GM23338 (cell line): ENCODE results near the gene ZNF91. TPM values are rescaled to one million over a fixed set of nuclear protein-coding genes. Genes with fewer than 3 reads are reported as not detected.

Experiments
- ATAC-seq: fragments of 200-7000 bp; cut with Tn5 transposase; 3 replicates; pipeline ENCODE4 v1.9.1; 2020
- DNase-seq: peaks from one replicate; pipeline ENCODE4 v3.0.0-alpha.2; 2015; ENCODE audit warnings: low spot score
- H2AFZ ChIP-seq: fragments of 200-600 bp; sonication (generic); 2 replicates; pipeline ENCODE4 v1.8.0; 2016; ENCODE audit warnings: antibody characterized with exemption, mild to moderate bottlenecking, moderate library complexity
- H3F3A ChIP-seq: fragments of 200-600 bp; sonication (generic); replicated peaks from 2 replicates; pipeline ENCODE4 v1.8.0; 2017; ENCODE audit warnings: antibody characterized with exemption, mixed run types, low read depth
- H3K27ac ChIP-seq: fragments of 200-600 bp; sonication (generic); 2 replicates; pipeline ENCODE4 v1.6.1; 2016; ENCODE audit warnings: low read depth
- H3K27me3 ChIP-seq: fragments of 200-600 bp; sonication (generic); 2 replicates; pipeline ENCODE4 v1.8.0; 2016; ENCODE audit warnings: mild to moderate bottlenecking, mixed run types, moderate library complexity; ENCODE audit not compliant: insufficient read depth
- H3K36me3 ChIP-seq: fragments of 200-600 bp; sonication (generic); 2 replicates; pipeline ENCODE4 v1.8.0; 2016; ENCODE audit warnings: mild to moderate bottlenecking; ENCODE audit not compliant: insufficient read depth
- H3K4me1 ChIP-seq: fragments of 200-600 bp; sonication (generic); 2 replicates; pipeline ENCODE4 v1.8.0; 2016; ENCODE audit warnings: mild to moderate bottlenecking, moderate library complexity; ENCODE audit not compliant: insufficient read depth
- H3K4me2 ChIP-seq: fragments of 200-600 bp; sonication (generic); 2 replicates; pipeline ENCODE4 v1.7.1; 2017; ENCODE audit warnings: mixed run types
- H3K4me3 ChIP-seq: fragments of 200-600 bp; sonication (generic); 2 replicates; pipeline ENCODE4 v1.6.1; 2016; ENCODE audit warnings: mixed run types
- H3K79me2 ChIP-seq: fragments of 200-600 bp; sonication (generic); replicated peaks from 2 replicates; pipeline ENCODE4 v1.8.0; 2017; ENCODE audit warnings: mild to moderate bottlenecking; ENCODE audit not compliant: insufficient read depth
- H3K9me2 ChIP-seq: fragments of 200-600 bp; sonication (generic); 2 replicates; pipeline ENCODE4 v1.8.0; 2017; ENCODE audit not compliant: insufficient read depth
- H4K20me1 ChIP-seq: fragments of 200-600 bp; sonication (generic); replicated peaks from 2 replicates; pipeline ENCODE4 v1.8.0; 2017; ENCODE audit warnings: mild to moderate bottlenecking; ENCODE audit not compliant: insufficient read depth
- H3K27ac Mint-ChIP-seq: 2 replicates; pipeline ENCODE4 v1.8.0; 2020; ENCODE audit warnings: inconsistent platforms, mild to moderate bottlenecking, moderate library complexity, mixed read lengths
- H3K27me3 Mint-ChIP-seq: 3 replicates; pipeline ENCODE4 v1.8.0; 2022; ENCODE audit warnings: low read depth, mild to moderate bottlenecking, moderate library complexity, mixed read lengths, inconsistent platforms; ENCODE audit not compliant: insufficient read depth, poor library complexity
- H3K36me3 Mint-ChIP-seq: 3 replicates; pipeline ENCODE4 v1.8.0; 2021; ENCODE audit warnings: low read depth, mild to moderate bottlenecking, inconsistent platforms, moderate library complexity, mixed read lengths
- H3K4me1 Mint-ChIP-seq: 3 replicates; pipeline ENCODE4 v1.8.0; 2020; ENCODE audit warnings: mild to moderate bottlenecking, inconsistent platforms, mixed read lengths
- H3K4me3 Mint-ChIP-seq: 3 replicates; pipeline ENCODE4 v1.8.0; 2021; ENCODE audit warnings: moderate library complexity, mild to moderate bottlenecking, inconsistent platforms, mixed read lengths
- H3K9me3 Mint-ChIP-seq: 3 replicates; pipeline ENCODE4 v1.8.0; 2020; ENCODE audit warnings: moderate library complexity, mild to moderate bottlenecking, inconsistent platforms, mixed read lengths
- CREB1 ChIP-seq: fragments of 250-450 bp; sonication (Bioruptor Pico); IDR thresholded peaks from 2 replicates; pipeline ENCODE4 v1.5.0; 2020; ENCODE audit warnings: low read depth, mild to moderate bottlenecking, moderate library complexity
- EZH2 ChIP-seq: fragments of 200-600 bp; sonication (generic); IDR thresholded peaks from one replicate; pipeline ENCODE4 v1.8.0; 2017; ENCODE audit warnings: antibody characterized with exemption, mild to moderate bottlenecking, low read depth; ENCODE audit not compliant: unreplicated experiment
- EZH2phosphoT487 ChIP-seq: fragments of 200-600 bp; sonication (generic); IDR thresholded peaks from one replicate; pipeline ENCODE4 v1.8.1; 2018; ENCODE audit warnings: antibody characterized with exemption; ENCODE audit not compliant: unreplicated experiment
- NANOG ChIP-seq: IDR thresholded peaks from 2 replicates; pipeline ENCODE4 v1.6.1; 2016; ENCODE audit warnings: antibody characterized with exemption, borderline replicate concordance
- POLR2AphosphoS5 ChIP-seq: IDR thresholded peaks from 2 replicates; pipeline ENCODE4 v1.6.1; 2016; ENCODE audit warnings: antibody characterized with exemption, low read depth
- REST ChIP-seq: IDR thresholded peaks from one replicate; pipeline ENCODE4 v1.6.1; 2018; ENCODE audit warnings: antibody characterized with exemption; ENCODE audit not compliant: unreplicated experiment
- STAT1 ChIP-seq: IDR thresholded peaks from one replicate; pipeline ENCODE4 v1.6.1; 2016; ENCODE audit warnings: antibody characterized with exemption; ENCODE audit not compliant: unreplicated experiment
- ZNF114 ChIP-seq: fragments of 250-450 bp; sonication (Bioruptor Pico); IDR thresholded peaks from 2 replicates; pipeline ENCODE4 v1.5.0; 2020; ENCODE audit warnings: mild to moderate bottlenecking, moderate library complexity
- polyA plus RNA-seq: library from polyadenylated mRNA; unstranded; fragments of >200 nt; fragmentation: Nextera tagmentation; extraction: Ambion mirVana; gene quantifications from 2 replicates; pipeline ENCODE4 v1.2.1, GENCODE V29; 2016
- total RNA-seq: library from RNA; depleted of rRNA; stranded (reverse); fragments of >200 nt; shearing (Covaris generic); gene quantifications from 2 replicates; pipeline ENCODE4 v1.2.3, GENCODE V29; 2014
- TF ChIP-seq, protein P1 (sequence below), 2 experiments: fragments of 200-600 bp in 1 of 2; sonication (generic) in 1 of 2; conservative IDR thresholded peaks; 2 replicates each; pipeline versions ENCODE4 v1.5.1 to v1.6.1; 2016 to 2017; ENCODE audit warnings: antibody characterized with exemption in 2 of 2, low read depth in 2 of 2, mild to moderate bottlenecking in 2 of 2, moderate library complexity in 1 of 2
- TF ChIP-seq, protein P2 (sequence below): fragments of 250-450 bp; sonication (Bioruptor Pico); IDR thresholded peaks from 2 replicates; pipeline ENCODE4 v1.5.0; 2020; ENCODE audit warnings: mild to moderate bottlenecking, moderate library complexity

The ZNF91 gene
- total and polyA plus RNA-seq, 2 experiments from 2014 or later: 23.5 to 51.6 TPM

DNA sequence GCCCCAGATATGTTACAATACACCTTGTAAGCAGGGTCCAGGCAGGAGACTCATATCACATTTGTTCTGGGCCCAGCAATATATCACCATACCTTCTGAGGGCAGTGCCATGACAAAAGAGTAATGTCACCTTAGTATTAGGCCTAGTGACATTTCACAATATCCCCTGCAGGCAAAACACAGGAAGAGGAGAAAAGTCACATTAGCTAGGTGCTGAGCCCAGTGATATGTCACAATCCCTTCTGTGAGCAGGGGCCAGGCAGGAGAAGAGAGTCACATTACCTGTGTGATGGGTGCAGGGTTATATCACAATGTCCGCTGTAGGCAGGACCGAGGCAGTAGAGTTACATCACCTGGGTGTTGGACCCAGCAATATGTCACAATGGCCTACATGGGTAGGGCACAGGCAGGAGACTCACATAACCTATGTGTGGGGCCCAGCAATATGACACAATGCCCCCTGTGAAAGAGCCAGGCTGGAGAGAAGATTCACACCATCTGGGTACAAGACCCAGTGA lies 12.4 kb upstream of the ZNF91 start:
- TF ChIP-seq NANOG (no peak), ZNF114 (CRISPR knock-in tag) (no peak), EZH2 (no peak)
- TF ChIP-seq, protein P1, sequence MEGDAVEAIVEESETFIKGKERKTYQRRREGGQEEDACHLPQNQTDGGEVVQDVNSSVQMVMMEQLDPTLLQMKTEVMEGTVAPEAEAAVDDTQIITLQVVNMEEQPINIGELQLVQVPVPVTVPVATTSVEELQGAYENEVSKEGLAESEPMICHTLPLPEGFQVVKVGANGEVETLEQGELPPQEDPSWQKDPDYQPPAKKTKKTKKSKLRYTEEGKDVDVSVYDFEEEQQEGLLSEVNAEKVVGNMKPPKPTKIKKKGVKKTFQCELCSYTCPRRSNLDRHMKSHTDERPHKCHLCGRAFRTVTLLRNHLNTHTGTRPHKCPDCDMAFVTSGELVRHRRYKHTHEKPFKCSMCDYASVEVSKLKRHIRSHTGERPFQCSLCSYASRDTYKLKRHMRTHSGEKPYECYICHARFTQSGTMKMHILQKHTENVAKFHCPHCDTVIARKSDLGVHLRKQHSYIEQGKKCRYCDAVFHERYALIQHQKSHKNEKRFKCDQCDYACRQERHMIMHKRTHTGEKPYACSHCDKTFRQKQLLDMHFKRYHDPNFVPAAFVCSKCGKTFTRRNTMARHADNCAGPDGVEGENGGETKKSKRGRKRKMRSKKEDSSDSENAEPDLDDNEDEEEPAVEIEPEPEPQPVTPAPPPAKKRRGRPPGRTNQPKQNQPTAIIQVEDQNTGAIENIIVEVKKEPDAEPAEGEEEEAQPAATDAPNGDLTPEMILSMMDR (conservative IDR thresholded peaks at IDR 0.05; ENCODE audit: low read depth in 2 of 2): no peak
- H3K4me3 ChIP-seq: no peak overlapping the region
- peaks cover 14% of the 10 kb centered on the region for H3K36me3 ChIP-seq
- H3K27ac Mint-ChIP-seq: no peak overlapping the region
- peaks cover 62% of the 10 kb centered on the region for H3K79me2 ChIP-seq
- no peaks in the 10 kb centered on the region for H3K4me1 ChIP-seq
- H3K4me2 ChIP-seq: no peak overlapping the region
- no peak overlapping the region for H2AFZ ChIP-seq
- H3K27me3 Mint-ChIP-seq: peaks cover 3% of the 10 kb centered on the region
- peaks cover 7% of the 10 kb centered on the region for H4K20me1 ChIP-seq
- no peaks in the 10 kb centered on the region for H3K27me3 ChIP-seq
- ATAC-seq: no peak
- DNase-seq: no peak
- H3K9me2 ChIP-seq: no peaks in the 10 kb centered on the region
- peaks cover 3% of the 10 kb centered on the region; the same call in 2 of the 3 replicates for H3K4me1 Mint-ChIP-seq
- H3F3A ChIP-seq: no peaks in the 10 kb centered on the region
- H3K4me3 Mint-ChIP-seq: no peak overlapping the region
- peaks cover 39% of the 10 kb centered on the region for H3K36me3 Mint-ChIP-seq
- no peaks in the 10 kb centered on the region; the same call in 2 of the 3 replicates for H3K9me3 Mint-ChIP-seq
- H3K27ac ChIP-seq: no peak overlapping the region

GRCh38 chr19:23406721-23407120 lies 11.4 kb upstream of the ZNF91 start:
- no peak overlapping the region for H3K4me3 Mint-ChIP-seq
- DNase-seq (no peak), ATAC-seq (no peak)
- Histone ChIP-seq H4K20me1 (peaks cover 7% of the 10 kb centered on the region), H3K9me2 (no peaks in the 10 kb centered on the region), H3K4me1 (no peaks in the 10 kb centered on the region), H3K27ac (no peak overlapping the region), H3K36me3 (peaks cover 22% of the 10 kb centered on the region), H3K4me2 (no peak overlapping the region), H3K27me3 (no peaks in the 10 kb centered on the region), H2AFZ (no peak overlapping the region), H3F3A (no peaks in the 10 kb centered on the region), H3K4me3 (no peak overlapping the region), H3K79me2 (peaks cover 52% of the 10 kb centered on the region)
- H3K36me3 Mint-ChIP-seq: peaks cover 47% of the 10 kb centered on the region
- peaks cover 3% of the 10 kb centered on the region; the same call in 2 of the 3 replicates for H3K4me1 Mint-ChIP-seq
- peaks cover 3% of the 10 kb centered on the region for H3K27me3 Mint-ChIP-seq
- no peak overlapping the region for H3K27ac Mint-ChIP-seq
- H3K9me3 Mint-ChIP-seq: no peaks in the 10 kb centered on the region; the same call in 2 of the 3 replicates
- TF ChIP-seq EZH2phosphoT487 (no peak), ZNF114 (CRISPR knock-in tag) (no peak), POLR2AphosphoS5 (no peak), CREB1 (CRISPR knock-in tag) (no peak), STAT1 (no peak), NANOG (no peak), EZH2 (no peak), REST (no peak)
- TF ChIP-seq, protein P2, sequence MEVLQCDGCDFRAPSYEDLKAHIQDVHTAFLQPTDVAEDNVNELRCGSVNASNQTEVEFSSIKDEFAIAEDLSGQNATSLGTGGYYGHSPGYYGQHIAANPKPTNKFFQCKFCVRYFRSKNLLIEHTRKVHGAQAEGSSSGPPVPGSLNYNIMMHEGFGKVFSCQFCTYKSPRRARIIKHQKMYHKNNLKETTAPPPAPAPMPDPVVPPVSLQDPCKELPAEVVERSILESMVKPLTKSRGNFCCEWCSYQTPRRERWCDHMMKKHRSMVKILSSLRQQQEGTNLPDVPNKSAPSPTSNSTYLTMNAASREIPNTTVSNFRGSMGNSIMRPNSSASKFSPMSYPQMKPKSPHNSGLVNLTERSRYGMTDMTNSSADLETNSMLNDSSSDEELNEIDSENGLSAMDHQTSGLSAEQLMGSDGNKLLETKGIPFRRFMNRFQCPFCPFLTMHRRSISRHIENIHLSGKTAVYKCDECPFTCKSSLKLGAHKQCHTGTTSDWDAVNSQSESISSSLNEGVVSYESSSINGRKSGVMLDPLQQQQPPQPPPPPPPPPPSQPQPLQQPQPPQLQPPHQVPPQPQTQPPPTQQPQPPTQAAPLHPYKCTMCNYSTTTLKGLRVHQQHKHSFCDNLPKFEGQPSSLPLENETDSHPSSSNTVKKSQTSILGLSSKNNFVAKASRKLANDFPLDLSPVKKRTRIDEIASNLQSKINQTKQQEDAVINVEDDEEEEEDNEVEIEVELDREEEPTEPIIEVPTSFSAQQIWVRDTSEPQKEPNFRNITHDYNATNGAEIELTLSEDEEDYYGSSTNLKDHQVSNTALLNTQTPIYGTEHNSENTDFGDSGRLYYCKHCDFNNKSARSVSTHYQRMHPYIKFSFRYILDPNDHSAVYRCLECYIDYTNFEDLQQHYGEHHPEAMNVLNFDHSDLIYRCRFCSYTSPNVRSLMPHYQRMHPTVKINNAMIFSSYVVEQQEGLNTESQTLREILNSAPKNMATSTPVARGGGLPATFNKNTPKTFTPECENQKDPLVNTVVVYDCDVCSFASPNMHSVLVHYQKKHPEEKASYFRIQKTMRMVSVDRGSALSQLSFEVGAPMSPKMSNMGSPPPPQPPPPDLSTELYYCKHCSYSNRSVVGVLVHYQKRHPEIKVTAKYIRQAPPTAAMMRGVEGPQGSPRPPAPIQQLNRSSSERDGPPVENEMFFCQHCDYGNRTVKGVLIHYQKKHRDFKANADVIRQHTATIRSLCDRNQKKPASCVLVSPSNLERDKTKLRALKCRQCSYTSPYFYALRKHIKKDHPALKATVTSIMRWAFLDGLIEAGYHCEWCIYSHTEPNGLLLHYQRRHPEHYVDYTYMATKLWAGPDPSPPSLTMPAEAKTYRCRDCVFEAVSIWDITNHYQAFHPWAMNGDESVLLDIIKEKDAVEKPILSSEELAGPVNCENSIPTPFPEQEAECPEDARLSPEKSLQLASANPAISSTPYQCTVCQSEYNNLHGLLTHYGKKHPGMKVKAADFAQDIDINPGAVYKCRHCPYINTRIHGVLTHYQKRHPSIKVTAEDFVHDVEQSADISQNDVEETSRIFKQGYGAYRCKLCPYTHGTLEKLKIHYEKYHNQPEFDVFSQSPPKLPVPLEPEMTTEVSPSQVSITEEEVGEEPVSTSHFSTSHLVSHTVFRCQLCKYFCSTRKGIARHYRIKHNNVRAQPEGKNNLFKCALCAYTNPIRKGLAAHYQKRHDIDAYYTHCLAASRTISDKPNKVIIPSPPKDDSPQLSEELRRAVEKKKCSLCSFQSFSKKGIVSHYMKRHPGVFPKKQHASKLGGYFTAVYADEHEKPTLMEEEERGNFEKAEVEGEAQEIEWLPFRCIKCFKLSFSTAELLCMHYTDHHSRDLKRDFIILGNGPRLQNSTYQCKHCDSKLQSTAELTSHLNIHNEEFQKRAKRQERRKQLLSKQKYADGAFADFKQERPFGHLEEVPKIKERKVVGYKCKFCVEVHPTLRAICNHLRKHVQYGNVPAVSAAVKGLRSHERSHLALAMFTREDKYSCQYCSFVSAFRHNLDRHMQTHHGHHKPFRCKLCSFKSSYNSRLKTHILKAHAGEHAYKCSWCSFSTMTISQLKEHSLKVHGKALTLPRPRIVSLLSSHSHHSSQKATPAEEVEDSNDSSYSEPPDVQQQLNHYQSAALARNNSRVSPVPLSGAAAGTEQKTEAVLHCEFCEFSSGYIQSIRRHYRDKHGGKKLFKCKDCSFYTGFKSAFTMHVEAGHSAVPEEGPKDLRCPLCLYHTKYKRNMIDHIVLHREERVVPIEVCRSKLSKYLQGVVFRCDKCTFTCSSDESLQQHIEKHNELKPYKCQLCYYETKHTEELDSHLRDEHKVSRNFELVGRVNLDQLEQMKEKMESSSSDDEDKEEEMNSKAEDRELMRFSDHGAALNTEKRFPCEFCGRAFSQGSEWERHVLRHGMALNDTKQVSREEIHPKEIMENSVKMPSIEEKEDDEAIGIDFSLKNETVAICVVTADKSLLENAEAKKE: no peak
